HepG2 (cell line): ENCODE measurements around the gene BCL2L13. TPM values are rescaled to one million over a fixed set of nuclear protein-coding genes. Genes with fewer than 3 reads are reported as not detected.

Experiments used
- ELF1 ChIP-seq: sonication (generic); formaldehyde crosslinking; IDR thresholded peaks from 2 replicates; pipeline ENCODE4 v1.4.0; 2020; ENCODE audit warnings: missing genetic modification reagents
- GATAD2A ChIP-seq: IDR thresholded peaks from 2 replicates; pipeline ENCODE4 v1.6.1; 2016
- KAT8 ChIP-seq: IDR thresholded peaks from 2 replicates; pipeline ENCODE4 v1.6.1; 2016; ENCODE audit warnings: missing genetic modification reagents, missing compliant biosample characterization
- NRL ChIP-seq: sonication (generic); formaldehyde crosslinking; IDR thresholded peaks from 2 replicates; pipeline ENCODE4 v1.5.0; 2020; ENCODE audit warnings: missing genetic modification reagents, mild to moderate bottlenecking, moderate library complexity, borderline replicate concordance
- POLR2AphosphoS5 ChIP-seq: IDR thresholded peaks from 2 replicates; pipeline ENCODE4 v1.6.1; 2012; ENCODE audit warnings: low read depth, low read length
- TMF1 ChIP-seq: sonication (generic); formaldehyde crosslinking; IDR thresholded peaks from 2 replicates; pipeline ENCODE4 v1.8.1; 2022; ENCODE audit warnings: low read depth, missing genetic modification reagents
- ZNF687 ChIP-seq: sonication (generic); formaldehyde crosslinking; IDR thresholded peaks from 2 replicates; pipeline ENCODE4 v1.5.1; 2020; ENCODE audit warnings: mild to moderate bottlenecking, missing genetic modification reagents, moderate library complexity
- ZNF83 ChIP-seq: sonication (generic); formaldehyde crosslinking; IDR thresholded peaks from 2 replicates; pipeline ENCODE4 v1.4.0; 2020; ENCODE audit warnings: missing genetic modification reagents, mild to moderate bottlenecking, borderline replicate concordance
- polyA plus RNA-seq, 8 experiments: library from polyadenylated mRNA; depleted of rRNA in 3 of 8; stranded (reverse) in 7 of 8; unstranded in 1 of 8; fragments of >200 nt; fragmentation: Illumina TruSeq in 4 of 8; extraction: Trizol in 4 of 8; gene quantifications; 2 replicates each; pipeline versions ENCODE4 v1.2.1 to v1.2.3, GENCODE V29; 2011 to 2016; ENCODE audit warnings: low read depth in 4 of 8, missing spikeins in 1 of 8, mixed read lengths in 1 of 8; ENCODE audit not compliant: insufficient read depth in 1 of 8
- total RNA-seq, 5 experiments: library from RNA; depleted of rRNA; stranded (reverse); fragments of >200 nt; fragmentation: Illumina TruSeq; extraction: Trizol; gene quantifications; 2 replicates each; pipeline ENCODE4 v1.2.3, GENCODE V29; 2016; ENCODE audit warnings: low read depth in 1 of 5
- TF ChIP-seq, protein P1 (sequence below): sonication (generic); formaldehyde crosslinking; IDR thresholded peaks from 2 replicates; pipeline ENCODE4 v1.4.0; 2020; ENCODE audit warnings: missing genetic modification reagents
- TF ChIP-seq, protein P2 (sequence below): sonication (generic); formaldehyde crosslinking; IDR thresholded peaks from 2 replicates; pipeline ENCODE4 v1.8.1; 2022; ENCODE audit warnings: mild to moderate bottlenecking, missing genetic modification reagents
- TF ChIP-seq, protein P3 (sequence below): sonication (generic); formaldehyde crosslinking; IDR thresholded peaks from 2 replicates; pipeline ENCODE4 v1.4.0; 2020; ENCODE audit warnings: mild to moderate bottlenecking, missing genetic modification reagents
- TF ChIP-seq, protein P4 (sequence below): sonication (generic); formaldehyde crosslinking; IDR thresholded peaks from 2 replicates; pipeline ENCODE4 v1.4.0; 2020; ENCODE audit warnings: mild to moderate bottlenecking, missing genetic modification reagents
- TF ChIP-seq, protein P5 (sequence below): sonication (generic); formaldehyde crosslinking; conservative IDR thresholded peaks from 2 replicates; pipeline ENCODE4 v1.4.0; 2020; ENCODE audit warnings: missing genetic modification reagents

Gene BCL2L13
- total and polyA plus RNA-seq, 2 of the 13 experiments (the other 11 are each of a cell fraction or from before 2014, with no cell fraction given): 13.5 to 14.6 TPM

- TF ChIP-seq GATAD2A (CRISPR knock-in tag) (peak; percentile 29; the same call in 1 of the 2 replicates), ELF1 (CRISPR knock-in tag) (0 out of 2 replicates have a peak, but pooled peaks have one; percentile 15), KAT8 (CRISPR knock-in tag) (no peak), POLR2AphosphoS5 (peak; percentile 29; the same call in 1 of the 2 replicates), ZNF687 (CRISPR knock-in tag) (peak; percentile 67), TMF1 (0 out of 2 replicates have a peak, but pooled peaks have one; percentile 63), NRL (CRISPR knock-in tag) (peak; percentile 33; the same call in 1 of the 2 replicates), ZNF83 (CRISPR knock-in tag) (no peak)
- TF ChIP-seq, protein P1, sequence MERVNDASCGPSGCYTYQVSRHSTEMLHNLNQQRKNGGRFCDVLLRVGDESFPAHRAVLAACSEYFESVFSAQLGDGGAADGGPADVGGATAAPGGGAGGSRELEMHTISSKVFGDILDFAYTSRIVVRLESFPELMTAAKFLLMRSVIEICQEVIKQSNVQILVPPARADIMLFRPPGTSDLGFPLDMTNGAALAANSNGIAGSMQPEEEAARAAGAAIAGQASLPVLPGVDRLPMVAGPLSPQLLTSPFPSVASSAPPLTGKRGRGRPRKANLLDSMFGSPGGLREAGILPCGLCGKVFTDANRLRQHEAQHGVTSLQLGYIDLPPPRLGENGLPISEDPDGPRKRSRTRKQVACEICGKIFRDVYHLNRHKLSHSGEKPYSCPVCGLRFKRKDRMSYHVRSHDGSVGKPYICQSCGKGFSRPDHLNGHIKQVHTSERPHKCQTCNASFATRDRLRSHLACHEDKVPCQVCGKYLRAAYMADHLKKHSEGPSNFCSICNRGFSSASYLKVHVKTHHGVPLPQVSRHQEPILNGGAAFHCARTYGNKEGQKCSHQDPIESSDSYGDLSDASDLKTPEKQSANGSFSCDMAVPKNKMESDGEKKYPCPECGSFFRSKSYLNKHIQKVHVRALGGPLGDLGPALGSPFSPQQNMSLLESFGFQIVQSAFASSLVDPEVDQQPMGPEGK (CRISPR knock-in tag): peak; percentile 41; the same call in 1 of the 2 replicates
- TF ChIP-seq, protein P2, sequence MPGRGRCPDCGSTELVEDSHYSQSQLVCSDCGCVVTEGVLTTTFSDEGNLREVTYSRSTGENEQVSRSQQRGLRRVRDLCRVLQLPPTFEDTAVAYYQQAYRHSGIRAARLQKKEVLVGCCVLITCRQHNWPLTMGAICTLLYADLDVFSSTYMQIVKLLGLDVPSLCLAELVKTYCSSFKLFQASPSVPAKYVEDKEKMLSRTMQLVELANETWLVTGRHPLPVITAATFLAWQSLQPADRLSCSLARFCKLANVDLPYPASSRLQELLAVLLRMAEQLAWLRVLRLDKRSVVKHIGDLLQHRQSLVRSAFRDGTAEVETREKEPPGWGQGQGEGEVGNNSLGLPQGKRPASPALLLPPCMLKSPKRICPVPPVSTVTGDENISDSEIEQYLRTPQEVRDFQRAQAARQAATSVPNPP: no peak
- TF ChIP-seq, protein P3, sequence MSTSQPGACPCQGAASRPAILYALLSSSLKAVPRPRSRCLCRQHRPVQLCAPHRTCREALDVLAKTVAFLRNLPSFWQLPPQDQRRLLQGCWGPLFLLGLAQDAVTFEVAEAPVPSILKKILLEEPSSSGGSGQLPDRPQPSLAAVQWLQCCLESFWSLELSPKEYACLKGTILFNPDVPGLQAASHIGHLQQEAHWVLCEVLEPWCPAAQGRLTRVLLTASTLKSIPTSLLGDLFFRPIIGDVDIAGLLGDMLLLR: 0 out of 2 replicates have a peak, but pooled peaks have one; percentile 38
- TF ChIP-seq, protein P4, sequence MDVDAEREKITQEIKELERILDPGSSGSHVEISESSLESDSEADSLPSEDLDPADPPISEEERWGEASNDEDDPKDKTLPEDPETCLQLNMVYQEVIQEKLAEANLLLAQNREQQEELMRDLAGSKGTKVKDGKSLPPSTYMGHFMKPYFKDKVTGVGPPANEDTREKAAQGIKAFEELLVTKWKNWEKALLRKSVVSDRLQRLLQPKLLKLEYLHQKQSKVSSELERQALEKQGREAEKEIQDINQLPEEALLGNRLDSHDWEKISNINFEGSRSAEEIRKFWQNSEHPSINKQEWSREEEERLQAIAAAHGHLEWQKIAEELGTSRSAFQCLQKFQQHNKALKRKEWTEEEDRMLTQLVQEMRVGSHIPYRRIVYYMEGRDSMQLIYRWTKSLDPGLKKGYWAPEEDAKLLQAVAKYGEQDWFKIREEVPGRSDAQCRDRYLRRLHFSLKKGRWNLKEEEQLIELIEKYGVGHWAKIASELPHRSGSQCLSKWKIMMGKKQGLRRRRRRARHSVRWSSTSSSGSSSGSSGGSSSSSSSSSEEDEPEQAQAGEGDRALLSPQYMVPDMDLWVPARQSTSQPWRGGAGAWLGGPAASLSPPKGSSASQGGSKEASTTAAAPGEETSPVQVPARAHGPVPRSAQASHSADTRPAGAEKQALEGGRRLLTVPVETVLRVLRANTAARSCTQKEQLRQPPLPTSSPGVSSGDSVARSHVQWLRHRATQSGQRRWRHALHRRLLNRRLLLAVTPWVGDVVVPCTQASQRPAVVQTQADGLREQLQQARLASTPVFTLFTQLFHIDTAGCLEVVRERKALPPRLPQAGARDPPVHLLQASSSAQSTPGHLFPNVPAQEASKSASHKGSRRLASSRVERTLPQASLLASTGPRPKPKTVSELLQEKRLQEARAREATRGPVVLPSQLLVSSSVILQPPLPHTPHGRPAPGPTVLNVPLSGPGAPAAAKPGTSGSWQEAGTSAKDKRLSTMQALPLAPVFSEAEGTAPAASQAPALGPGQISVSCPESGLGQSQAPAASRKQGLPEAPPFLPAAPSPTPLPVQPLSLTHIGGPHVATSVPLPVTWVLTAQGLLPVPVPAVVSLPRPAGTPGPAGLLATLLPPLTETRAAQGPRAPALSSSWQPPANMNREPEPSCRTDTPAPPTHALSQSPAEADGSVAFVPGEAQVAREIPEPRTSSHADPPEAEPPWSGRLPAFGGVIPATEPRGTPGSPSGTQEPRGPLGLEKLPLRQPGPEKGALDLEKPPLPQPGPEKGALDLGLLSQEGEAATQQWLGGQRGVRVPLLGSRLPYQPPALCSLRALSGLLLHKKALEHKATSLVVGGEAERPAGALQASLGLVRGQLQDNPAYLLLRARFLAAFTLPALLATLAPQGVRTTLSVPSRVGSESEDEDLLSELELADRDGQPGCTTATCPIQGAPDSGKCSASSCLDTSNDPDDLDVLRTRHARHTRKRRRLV: no peak
- TF ChIP-seq, protein P5, sequence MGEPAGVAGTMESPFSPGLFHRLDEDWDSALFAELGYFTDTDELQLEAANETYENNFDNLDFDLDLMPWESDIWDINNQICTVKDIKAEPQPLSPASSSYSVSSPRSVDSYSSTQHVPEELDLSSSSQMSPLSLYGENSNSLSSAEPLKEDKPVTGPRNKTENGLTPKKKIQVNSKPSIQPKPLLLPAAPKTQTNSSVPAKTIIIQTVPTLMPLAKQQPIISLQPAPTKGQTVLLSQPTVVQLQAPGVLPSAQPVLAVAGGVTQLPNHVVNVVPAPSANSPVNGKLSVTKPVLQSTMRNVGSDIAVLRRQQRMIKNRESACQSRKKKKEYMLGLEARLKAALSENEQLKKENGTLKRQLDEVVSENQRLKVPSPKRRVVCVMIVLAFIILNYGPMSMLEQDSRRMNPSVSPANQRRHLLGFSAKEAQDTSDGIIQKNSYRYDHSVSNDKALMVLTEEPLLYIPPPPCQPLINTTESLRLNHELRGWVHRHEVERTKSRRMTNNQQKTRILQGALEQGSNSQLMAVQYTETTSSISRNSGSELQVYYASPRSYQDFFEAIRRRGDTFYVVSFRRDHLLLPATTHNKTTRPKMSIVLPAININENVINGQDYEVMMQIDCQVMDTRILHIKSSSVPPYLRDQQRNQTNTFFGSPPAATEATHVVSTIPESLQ: 0 out of 2 replicates have a peak, but pooled peaks have one; percentile 25
These were observed 135.1 kb downstream of the BCL2L13 start (continued) for GRCh38 chr22:17773606-17774205.
